B cell (primary cell): ENCODE data around the gene MYOCD.

Experiments
- EZH2 ChIP-seq: IDR thresholded peaks from 2 replicates; pipeline ENCODE4 v1.6.1; 2012; ENCODE audit warnings: borderline replicate concordance, low read depth, mild to moderate bottlenecking, moderate library complexity, low read length; ENCODE audit not compliant: insufficient read depth, poor library complexity, severe bottlenecking
- TF ChIP-seq, protein P1 (sequence below): fragments of 200-600 bp; IDR thresholded peaks from one replicate; pipeline ENCODE4 v1.8.0; 2022; ENCODE audit warnings: antibody characterized with exemption, mild to moderate bottlenecking

DNA sequence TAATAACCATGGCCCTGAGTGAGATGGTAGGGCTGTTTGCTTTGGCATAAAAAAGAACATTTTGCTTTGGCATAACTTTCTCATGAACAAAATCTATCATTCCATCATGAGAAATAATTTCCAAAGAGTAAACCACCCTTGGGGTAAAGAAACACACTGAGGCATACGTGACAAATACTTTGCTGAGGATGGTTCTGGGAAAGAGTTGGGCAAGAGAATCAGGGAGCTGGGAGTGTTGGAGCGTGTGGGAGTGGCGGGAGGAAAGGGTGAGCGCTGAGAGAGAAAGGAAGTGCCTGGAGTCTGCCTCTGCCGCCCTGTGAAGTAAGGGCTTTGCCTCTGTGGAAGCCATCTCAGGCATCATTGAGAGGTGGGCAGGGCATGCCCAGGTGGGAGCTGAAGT is 63.4 kb downstream of the MYOCD start:
- TF ChIP-seq EZH2 = no peak
- TF ChIP-seq, protein P1, sequence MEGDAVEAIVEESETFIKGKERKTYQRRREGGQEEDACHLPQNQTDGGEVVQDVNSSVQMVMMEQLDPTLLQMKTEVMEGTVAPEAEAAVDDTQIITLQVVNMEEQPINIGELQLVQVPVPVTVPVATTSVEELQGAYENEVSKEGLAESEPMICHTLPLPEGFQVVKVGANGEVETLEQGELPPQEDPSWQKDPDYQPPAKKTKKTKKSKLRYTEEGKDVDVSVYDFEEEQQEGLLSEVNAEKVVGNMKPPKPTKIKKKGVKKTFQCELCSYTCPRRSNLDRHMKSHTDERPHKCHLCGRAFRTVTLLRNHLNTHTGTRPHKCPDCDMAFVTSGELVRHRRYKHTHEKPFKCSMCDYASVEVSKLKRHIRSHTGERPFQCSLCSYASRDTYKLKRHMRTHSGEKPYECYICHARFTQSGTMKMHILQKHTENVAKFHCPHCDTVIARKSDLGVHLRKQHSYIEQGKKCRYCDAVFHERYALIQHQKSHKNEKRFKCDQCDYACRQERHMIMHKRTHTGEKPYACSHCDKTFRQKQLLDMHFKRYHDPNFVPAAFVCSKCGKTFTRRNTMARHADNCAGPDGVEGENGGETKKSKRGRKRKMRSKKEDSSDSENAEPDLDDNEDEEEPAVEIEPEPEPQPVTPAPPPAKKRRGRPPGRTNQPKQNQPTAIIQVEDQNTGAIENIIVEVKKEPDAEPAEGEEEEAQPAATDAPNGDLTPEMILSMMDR = no peak
